Measurements from ENCODE around the gene KCTD16.
A peak's percentile ranks its signal among the peaks of the same experiment; 100 is the strongest.

The KCTD16 gene

GRCh38 chr5:144473650-144474049 lies 303.0 kb downstream of the KCTD16 start:
- Histone ChIP-seq H3K4me3 (ENCODE audit: low read depth, low read length) (no peak overlapping the region), H3K18ac (ENCODE audit: low read length) (no peak overlapping the region), H3K23ac (ENCODE audit: low read length) (no peak overlapping the region), H4K91ac (ENCODE audit: low read depth, low read length) (no peak overlapping the region), H3K79me1 (ENCODE audit: low read length) (no peaks in the 10 kb centered on the region), H3K4me1 (ENCODE audit: control insufficient read depth in 1 of 2, insufficient read depth in 2 of 2, low read length in 2 of 2) (no peaks in the 10 kb centered on the region), H2BK120ac (ENCODE audit: insufficient read depth, low read length, poor library complexity) (no peak overlapping the region), H3K27me3 (ENCODE audit: insufficient read depth, low read length) (no peaks in the 10 kb centered on the region), H3K4ac (ENCODE audit: low read depth, low read length) (no peak overlapping the region), H4K8ac (ENCODE audit: low read depth, low read length) (no peak overlapping the region), H4K12ac (ENCODE audit: low read depth, low read length) (no peak overlapping the region), H3K79me2 (ENCODE audit: control insufficient read depth, insufficient read depth, low read length, poor library complexity) (no peaks in the 10 kb centered on the region), H3K27ac (ENCODE audit: low read depth, low read length) (no peak overlapping the region), H2AFZ (ENCODE audit: insufficient read depth, low read length, poor library complexity) (no peak overlapping the region), H3K36me3 (ENCODE audit: control insufficient read depth in 1 of 2, insufficient read depth in 2 of 2, low read length in 2 of 2) (no peaks in the 10 kb centered on the region), H3K14ac (ENCODE audit: low read length) (no peak overlapping the region), H3K9me3 (ENCODE audit: insufficient read depth, low read depth, low read length) (no peaks in the 10 kb centered on the region), H2AK5ac (ENCODE audit: low read length) (no peak overlapping the region), H3K4me2 (ENCODE audit: low read length) (no peak overlapping the region), H2BK5ac (ENCODE audit: low read depth, low read length, poor library complexity) (no peak overlapping the region), H2BK12ac (ENCODE audit: low read length) (no peak overlapping the region), H3K9ac (ENCODE audit: low read length) (no peak overlapping the region)
- no peak for DNase-seq
- no CpG with 5 or more reads among the region's 13 CpGs for WGBS (ENCODE audit: extremely low coverage, insufficient coverage, insufficient read length)

- no peak overlapping the region for H3K4me2 ChIP-seq (ENCODE audit: low read length)
- no peak overlapping the region for H3K18ac ChIP-seq (ENCODE audit: low read length)
- no peaks in the 10 kb centered on the region for H3K9me3 ChIP-seq (ENCODE audit: insufficient read depth, low read depth, low read length)
- H3K4me3 ChIP-seq (ENCODE audit: low read depth, low read length) = no peak overlapping the region
- no peak overlapping the region for H2BK12ac ChIP-seq (ENCODE audit: low read length)
- no peaks in the 10 kb centered on the region for H3K4me1 ChIP-seq (ENCODE audit: control insufficient read depth in 1 of 2, insufficient read depth in 2 of 2, low read length in 2 of 2)
- DNase-seq = no peak
- no peak overlapping the region for H3K9ac ChIP-seq (ENCODE audit: low read length)
- no peak overlapping the region for H2BK120ac ChIP-seq (ENCODE audit: insufficient read depth, low read length, poor library complexity)
- H3K4ac ChIP-seq (ENCODE audit: low read depth, low read length) = no peak overlapping the region
- no peak overlapping the region for H4K8ac ChIP-seq (ENCODE audit: low read depth, low read length)
- H3K14ac ChIP-seq (ENCODE audit: low read length) = no peak overlapping the region
- H2BK5ac ChIP-seq (ENCODE audit: low read depth, low read length, poor library complexity) = no peak overlapping the region
- H4K91ac ChIP-seq (ENCODE audit: low read depth, low read length) = no peak overlapping the region
- no peak overlapping the region for H2AK5ac ChIP-seq (ENCODE audit: low read length)
- H3K23ac ChIP-seq (ENCODE audit: low read length) = no peak overlapping the region
- H2AFZ ChIP-seq (ENCODE audit: insufficient read depth, low read length, poor library complexity) = no peak overlapping the region
- no peaks in the 10 kb centered on the region for H3K27me3 ChIP-seq (ENCODE audit: insufficient read depth, low read length)
- no peak overlapping the region for H4K12ac ChIP-seq (ENCODE audit: low read depth, low read length)
- H3K79me1 ChIP-seq (ENCODE audit: low read length) = no peaks in the 10 kb centered on the region
- H3K79me2 ChIP-seq (ENCODE audit: control insufficient read depth, insufficient read depth, low read length, poor library complexity) = no peaks in the 10 kb centered on the region
- no peaks in the 10 kb centered on the region for H3K36me3 ChIP-seq (ENCODE audit: control insufficient read depth in 1 of 2, insufficient read depth in 2 of 2, low read length in 2 of 2)
- no peak overlapping the region for H3K27ac ChIP-seq (ENCODE audit: low read depth, low read length)
Measured at GRCh38 chr5:144478565-144478964, 307.9 kb downstream of the KCTD16 start.

GRCh38 chr5:144481861-144482260 lies 311.2 kb downstream of the KCTD16 start:
- Histone ChIP-seq H3K36me3 (ENCODE audit: control insufficient read depth in 1 of 2, insufficient read depth in 2 of 2, low read length in 2 of 2) (no peaks in the 10 kb centered on the region), H2AK5ac (ENCODE audit: low read length) (no peak overlapping the region), H3K9me3 (ENCODE audit: insufficient read depth, low read depth, low read length) (no peaks in the 10 kb centered on the region), H3K23ac (ENCODE audit: low read length) (no peak overlapping the region), H3K14ac (ENCODE audit: low read length) (no peak overlapping the region), H2BK12ac (ENCODE audit: low read length) (no peak overlapping the region), H3K79me2 (ENCODE audit: control insufficient read depth, insufficient read depth, low read length, poor library complexity) (no peaks in the 10 kb centered on the region), H3K27ac (ENCODE audit: low read depth, low read length) (no peak overlapping the region), H4K12ac (ENCODE audit: low read depth, low read length) (no peak overlapping the region), H3K4ac (ENCODE audit: low read depth, low read length) (no peak overlapping the region), H3K18ac (ENCODE audit: low read length) (no peak overlapping the region), H3K4me1 (ENCODE audit: control insufficient read depth in 1 of 2, insufficient read depth in 2 of 2, low read length in 2 of 2) (no peaks in the 10 kb centered on the region), H3K4me3 (ENCODE audit: low read depth, low read length) (no peak overlapping the region), H3K9ac (ENCODE audit: low read length) (no peak overlapping the region), H3K4me2 (ENCODE audit: low read length) (no peak overlapping the region), H3K79me1 (ENCODE audit: low read length) (no peaks in the 10 kb centered on the region), H3K27me3 (ENCODE audit: insufficient read depth, low read length) (no peaks in the 10 kb centered on the region), H2AFZ (ENCODE audit: insufficient read depth, low read length, poor library complexity) (no peak overlapping the region), H2BK5ac (ENCODE audit: low read depth, low read length, poor library complexity) (no peak overlapping the region), H4K91ac (ENCODE audit: low read depth, low read length) (no peak overlapping the region), H2BK120ac (ENCODE audit: insufficient read depth, low read length, poor library complexity) (no peak overlapping the region), H4K8ac (ENCODE audit: low read depth, low read length) (no peak overlapping the region)
- DNase-seq = peak; percentile 7 to 23

- no peak overlapping the region for H2BK120ac ChIP-seq (ENCODE audit: insufficient read depth, low read length, poor library complexity)
- no peaks in the 10 kb centered on the region for H3K4me1 ChIP-seq (ENCODE audit: control insufficient read depth in 1 of 2, insufficient read depth in 2 of 2, low read length in 2 of 2)
- no peak overlapping the region for H3K4ac ChIP-seq (ENCODE audit: low read depth, low read length)
- no peak overlapping the region for H4K12ac ChIP-seq (ENCODE audit: low read depth, low read length)
- no peak overlapping the region for H4K8ac ChIP-seq (ENCODE audit: low read depth, low read length)
- no peak overlapping the region for H3K4me3 ChIP-seq (ENCODE audit: low read depth, low read length)
- WGBS (ENCODE audit: extremely low coverage, insufficient coverage, insufficient read length) = 100% methylated on average over 1 of the region's 9 CpGs
- H3K4me2 ChIP-seq (ENCODE audit: low read length) = no peak overlapping the region
- no peak overlapping the region for H2AFZ ChIP-seq (ENCODE audit: insufficient read depth, low read length, poor library complexity)
- no peak overlapping the region for H3K23ac ChIP-seq (ENCODE audit: low read length)
- no peak overlapping the region for H3K18ac ChIP-seq (ENCODE audit: low read length)
- peak; percentile 57 to 64 for DNase-seq
- H3K27ac ChIP-seq (ENCODE audit: low read depth, low read length) = no peak overlapping the region
- no peak overlapping the region for H2AK5ac ChIP-seq (ENCODE audit: low read length)
- no peaks in the 10 kb centered on the region for H3K9me3 ChIP-seq (ENCODE audit: insufficient read depth, low read depth, low read length)
- H2BK5ac ChIP-seq (ENCODE audit: low read depth, low read length, poor library complexity) = no peak overlapping the region
- H3K36me3 ChIP-seq (ENCODE audit: control insufficient read depth in 1 of 2, insufficient read depth in 2 of 2, low read length in 2 of 2) = no peaks in the 10 kb centered on the region
- H3K79me1 ChIP-seq (ENCODE audit: low read length) = no peaks in the 10 kb centered on the region
- H3K27me3 ChIP-seq (ENCODE audit: insufficient read depth, low read length) = no peaks in the 10 kb centered on the region
- H3K9ac ChIP-seq (ENCODE audit: low read length) = no peak overlapping the region
- no peak overlapping the region for H3K14ac ChIP-seq (ENCODE audit: low read length)
- H2BK12ac ChIP-seq (ENCODE audit: low read length) = no peak overlapping the region
- no peaks in the 10 kb centered on the region for H3K79me2 ChIP-seq (ENCODE audit: control insufficient read depth, insufficient read depth, low read length, poor library complexity)
- H4K91ac ChIP-seq (ENCODE audit: low read depth, low read length) = no peak overlapping the region
Measured at GRCh38 chr5:144484124-144484897, 313.6 kb downstream of the KCTD16 start.

Measured in trophoblast cell (in vitro differentiated cells and primary cell).